ENCODE data around the gene STXBP6.

The STXBP6 gene

DNA sequence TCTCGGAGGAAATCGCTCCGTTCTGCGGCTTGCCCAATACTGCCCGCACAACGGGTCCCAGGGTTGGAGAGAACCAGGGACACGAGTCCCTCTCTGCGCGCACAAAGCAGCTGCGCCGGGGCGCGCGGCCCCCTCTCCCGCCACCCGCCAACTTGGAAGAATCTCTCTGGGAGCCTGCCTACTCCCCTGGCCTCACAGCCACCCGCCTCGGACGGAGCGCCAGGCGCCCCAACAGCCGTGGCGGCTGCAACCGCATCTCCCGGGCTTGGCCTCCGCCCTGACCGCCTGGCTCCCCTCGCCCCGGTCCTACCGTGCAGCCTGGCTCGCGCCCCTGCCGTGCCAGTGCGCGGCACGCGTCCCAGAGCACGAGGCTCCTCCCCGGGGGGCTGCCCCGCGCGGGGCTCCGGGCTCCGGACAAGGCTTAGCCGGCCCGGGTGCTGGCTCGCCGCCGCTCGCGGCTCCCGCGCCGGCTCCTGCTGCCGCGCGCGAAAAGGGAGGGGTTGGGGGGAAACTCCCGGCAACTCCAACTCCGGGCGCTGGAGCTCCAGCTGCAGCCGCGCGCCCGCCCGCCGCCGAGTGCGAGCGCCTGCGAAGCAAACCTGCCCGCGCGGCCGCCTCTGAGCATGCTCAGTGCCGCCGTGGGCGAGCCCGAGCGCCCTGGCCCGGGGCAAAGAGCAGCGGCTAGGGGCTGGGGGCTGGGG lies at the start of gene STXBP6:
Gene STXBP6 (minus strand): TSS at position 580 of the 701 bp plus-strand sequence. CDS start 75,329 bp downstream, outside the sequence.
- DNase-seq = peak; percentile 13

DNA sequence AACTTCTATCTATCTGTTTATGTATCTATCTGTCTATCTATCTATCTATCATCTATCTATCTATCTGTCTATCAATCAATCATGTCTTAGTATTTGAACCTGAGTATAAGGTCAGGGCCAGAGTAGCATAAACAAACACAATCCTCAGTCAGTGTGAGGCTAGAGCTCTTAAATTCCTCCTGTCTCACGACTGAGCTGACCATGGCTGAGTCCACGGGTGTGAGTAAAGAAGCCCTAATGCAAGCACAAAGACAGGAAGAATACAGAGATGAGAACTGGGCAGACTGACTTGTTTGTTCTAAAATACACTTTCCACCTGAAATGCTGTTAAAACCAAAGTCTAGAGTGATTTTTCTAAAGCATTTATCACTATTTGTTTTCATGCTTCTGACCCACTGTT lies 47.2 kb upstream of the STXBP6 start:
- DNase-seq = no peak

DNA sequence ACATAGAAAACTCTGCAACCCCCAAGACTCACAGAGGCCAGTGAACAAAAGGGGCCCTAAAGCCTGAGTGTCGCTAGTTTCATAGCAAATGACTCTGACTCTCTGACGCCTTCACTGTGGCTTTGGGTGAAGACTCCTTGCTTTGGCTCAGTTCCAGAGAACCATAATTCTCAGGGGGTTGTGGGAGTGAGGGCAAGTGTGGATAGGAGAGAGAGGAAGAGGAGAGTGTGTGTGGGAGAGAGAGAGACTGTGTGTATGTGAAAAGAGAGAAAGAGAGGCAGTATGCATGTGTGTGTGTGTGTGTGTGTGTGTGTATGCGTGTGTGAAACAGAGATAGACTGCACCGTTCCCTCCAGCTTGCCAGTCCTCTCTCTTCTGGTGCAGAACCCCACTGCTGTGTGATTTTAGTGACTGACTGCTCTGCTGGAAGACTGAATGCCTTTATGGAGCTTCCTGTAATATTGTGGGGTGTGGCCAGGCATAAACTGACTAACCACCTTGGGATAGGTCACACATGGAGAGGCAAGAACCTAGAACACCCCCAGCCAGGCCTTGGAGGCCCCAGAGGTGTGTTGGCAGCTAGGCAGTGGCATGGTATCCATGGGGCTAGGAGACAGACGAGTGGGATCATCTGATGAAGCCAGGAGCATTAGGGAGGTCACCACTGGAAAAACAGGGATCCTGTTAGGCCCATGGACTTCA lies 45.9 kb upstream of the STXBP6 start:
- no peak for DNase-seq

DNA sequence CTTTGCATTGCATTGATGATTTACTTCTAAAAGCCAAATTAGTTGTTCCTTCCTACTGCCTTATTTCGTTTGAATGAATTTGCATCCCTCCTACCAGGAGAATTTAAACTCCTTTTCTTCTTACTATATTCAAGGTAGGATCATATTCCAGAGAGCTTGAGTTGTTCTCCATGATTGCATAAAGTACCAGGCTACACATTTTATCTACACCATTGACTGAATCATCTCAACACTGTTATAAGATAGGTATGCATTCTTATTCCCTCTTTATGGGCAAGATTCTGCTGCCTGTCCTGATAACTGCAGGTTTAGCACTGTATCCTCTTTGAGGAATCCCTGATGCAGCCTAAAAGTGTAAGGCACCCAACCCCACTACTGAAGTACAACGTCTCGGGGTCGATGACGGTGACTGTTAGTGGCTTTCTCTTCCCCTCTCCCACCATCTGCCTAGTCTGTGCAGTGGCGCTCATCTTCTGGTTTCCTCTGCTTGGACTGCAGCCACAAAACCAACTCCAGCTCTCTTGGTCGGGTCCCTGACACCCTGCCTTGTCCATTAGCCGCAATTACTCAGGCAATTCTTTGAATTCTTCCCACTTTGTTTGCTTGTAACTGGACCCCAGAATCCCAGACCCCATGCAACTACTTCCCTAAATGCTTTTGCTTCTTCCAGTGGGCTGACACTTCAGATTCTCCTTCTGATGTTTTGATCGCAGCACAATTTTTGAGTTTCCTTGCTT lies 44.4 kb upstream of the STXBP6 start:
- no peak for DNase-seq

DNA sequence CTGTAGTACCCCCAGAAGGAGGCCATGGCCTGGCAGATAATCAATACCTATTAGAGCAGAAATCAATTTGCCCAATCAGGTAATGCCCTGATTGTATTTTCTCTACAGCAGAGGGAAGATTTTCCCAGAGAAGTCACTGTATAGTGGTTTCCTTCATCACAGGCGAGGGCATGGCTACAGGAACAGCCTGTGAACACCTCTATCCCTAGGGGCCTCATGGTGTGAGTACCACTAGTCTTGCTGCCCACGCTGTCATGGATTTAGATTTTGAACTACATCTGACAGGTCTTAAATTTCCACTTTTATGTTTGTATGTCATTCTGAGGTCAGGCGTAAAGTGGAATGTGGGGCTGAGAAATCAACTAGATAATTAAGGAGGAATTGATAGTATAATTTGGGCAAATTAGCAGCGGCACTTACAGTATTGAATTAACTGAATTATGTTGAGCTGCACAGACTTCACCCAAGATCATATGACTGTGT lies 42.4 kb upstream of the STXBP6 start:
- no peak for DNase-seq

DNA sequence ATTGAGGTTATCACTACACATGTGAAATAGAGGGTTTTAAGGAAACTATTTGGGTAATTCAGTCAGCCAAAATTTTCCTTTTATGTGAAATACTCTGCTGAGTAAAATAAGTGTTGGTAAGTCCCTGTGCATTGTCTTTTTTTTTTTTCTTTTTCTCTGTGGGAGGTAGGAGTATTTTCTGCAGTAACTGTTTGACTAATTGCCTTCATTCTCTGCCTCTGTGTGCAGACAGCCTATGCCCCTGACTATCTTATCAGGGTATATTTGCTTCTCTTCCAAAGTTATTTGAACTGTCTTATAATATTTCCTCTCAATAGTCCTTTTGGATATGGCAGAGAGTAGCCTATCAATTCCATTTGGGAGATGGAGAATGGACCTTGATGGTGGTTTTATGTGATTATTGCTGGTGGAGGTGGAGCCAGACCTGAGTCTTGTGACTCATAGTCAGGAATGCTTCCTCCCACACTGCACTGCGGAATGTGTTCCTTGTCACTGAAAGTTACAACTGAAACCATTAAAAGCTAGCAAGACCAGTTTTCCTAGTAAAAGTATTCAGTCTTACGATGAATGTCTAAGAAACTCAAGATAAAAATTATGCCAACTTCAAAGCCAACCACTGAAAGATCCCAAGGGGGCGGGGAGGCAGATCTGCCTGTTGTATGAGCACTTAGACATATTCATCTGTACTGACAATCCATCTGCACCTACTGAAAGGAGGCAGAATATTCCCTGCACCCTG lies 40.9 kb upstream of the STXBP6 start:
- DNase-seq = no peak

DNA sequence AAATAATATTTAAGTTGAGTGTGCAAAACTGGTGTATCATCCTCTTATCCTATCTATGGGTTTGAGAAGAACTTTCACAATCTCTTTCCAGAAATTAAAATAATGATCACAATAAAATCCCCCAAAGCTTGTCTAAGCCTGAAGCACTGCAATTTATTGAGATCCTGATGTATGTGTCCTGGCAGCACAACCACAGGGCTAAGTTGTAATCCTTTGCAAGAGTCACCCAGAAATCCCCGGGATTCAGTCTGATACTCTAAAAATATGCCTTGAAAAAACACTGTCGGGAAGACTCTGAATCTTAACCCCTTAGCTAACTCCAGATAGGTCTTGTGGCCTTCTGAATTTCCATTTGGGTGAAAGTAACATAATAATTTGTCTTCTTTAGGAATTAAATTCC lies 40.3 kb upstream of the STXBP6 start:
- no peak for DNase-seq

DNA sequence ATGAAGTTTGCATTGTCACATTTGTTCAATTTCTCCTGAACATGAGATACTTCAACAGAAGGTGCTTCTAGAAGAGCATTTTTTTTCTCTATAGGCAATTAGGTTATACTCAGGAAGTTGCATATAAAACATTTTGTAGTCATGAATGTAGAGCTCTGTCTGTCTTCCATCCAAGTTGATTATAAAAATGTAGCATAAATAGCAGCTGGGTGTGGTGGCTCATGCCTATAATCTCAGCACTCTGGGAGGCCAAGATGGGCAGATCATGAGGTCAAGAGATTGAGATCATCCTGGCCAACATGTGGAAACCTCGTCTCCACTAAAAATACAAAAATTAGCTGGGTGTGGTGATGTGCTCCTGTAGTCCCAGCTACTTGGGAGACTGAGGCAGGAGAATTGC lies 39.5 kb upstream of the STXBP6 start:
- DNase-seq = no peak

DNA sequence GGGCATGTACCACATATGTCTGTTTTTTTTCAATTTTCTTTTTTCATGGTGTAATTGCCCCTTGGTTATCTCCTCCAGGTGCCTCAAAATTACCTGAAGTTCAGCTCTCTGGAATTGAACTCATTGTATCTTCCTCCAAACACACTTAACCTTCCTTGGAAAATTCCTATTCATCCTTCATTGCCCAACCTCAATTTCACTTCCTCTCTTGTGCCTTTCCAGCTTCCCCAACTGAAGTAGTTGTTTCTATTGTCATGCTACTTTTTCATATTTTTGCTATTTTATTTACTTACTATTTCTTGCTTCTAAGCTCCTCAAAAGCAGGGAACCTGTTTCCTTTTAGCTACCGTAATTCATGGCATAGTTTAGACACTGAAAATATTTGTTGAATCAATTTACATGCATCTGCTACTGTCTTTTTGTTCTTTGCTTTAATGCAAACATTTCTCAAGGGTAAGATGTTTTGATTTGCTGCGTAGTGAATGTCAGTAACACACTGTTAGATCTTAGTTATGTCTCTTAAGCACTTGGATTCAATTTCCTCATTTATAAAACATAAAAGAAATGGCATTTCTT lies 37.0 kb upstream of the STXBP6 start:
- DNase-seq = no peak

DNA sequence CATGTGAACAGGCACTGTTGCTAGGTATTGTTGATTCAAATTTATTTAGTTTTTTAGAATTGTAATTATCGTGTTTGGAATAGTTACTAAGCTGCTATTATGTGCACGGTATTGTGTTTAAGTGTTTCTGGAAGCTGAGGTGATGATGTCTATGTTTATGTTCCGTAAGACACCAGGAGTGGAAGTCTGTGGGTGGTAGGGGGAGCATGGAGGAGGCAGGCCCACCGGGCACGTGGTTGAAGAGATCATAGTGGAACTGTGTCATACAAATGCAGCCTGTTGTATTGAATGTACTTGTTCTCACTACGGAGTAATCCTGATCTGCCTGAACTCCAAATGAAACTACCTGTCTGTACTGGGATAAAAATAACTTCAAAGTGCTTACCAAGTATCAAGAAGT lies 36.1 kb upstream of the STXBP6 start:
- DNase-seq = no peak

DNA sequence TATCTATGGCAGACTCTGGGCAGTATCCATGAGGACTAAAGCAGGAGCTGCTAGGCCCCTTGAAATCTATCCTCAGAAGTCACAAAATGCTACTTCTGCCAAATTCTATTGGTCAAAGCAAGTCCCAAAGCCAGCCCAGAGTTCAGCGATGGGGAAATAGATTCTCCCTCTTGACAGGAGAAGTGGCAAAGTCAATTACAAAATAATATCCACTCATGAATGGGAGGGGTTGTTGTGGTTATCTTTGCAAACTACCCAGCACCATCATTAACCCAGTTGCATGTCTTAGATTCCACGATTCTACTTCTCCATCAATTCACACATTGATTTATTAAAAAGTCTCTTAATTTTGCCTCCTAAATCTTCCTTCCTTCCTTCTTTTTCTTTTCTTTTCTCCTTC lies 30.7 kb upstream of the STXBP6 start:
- DNase-seq = no peak

DNA sequence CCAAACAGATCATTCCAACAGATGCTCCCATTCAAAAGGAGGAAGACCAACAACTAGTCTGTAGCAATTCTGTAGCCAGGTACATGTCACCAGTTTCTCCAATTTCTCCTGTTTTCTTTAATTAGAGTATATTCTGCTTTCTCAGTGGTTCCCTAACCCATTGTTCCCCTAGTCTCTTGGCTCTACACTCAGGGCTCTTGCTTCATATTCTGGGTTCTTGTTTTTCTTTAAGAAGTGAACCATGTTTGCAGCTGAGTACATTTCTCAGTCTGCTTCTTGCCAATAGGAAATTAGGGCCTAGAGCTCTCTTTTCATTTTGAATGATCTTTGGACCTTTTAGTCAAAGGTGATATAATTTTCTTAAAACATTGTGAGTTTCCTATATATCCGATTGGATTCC lies 29.4 kb upstream of the STXBP6 start:
- no peak for DNase-seq

DNA sequence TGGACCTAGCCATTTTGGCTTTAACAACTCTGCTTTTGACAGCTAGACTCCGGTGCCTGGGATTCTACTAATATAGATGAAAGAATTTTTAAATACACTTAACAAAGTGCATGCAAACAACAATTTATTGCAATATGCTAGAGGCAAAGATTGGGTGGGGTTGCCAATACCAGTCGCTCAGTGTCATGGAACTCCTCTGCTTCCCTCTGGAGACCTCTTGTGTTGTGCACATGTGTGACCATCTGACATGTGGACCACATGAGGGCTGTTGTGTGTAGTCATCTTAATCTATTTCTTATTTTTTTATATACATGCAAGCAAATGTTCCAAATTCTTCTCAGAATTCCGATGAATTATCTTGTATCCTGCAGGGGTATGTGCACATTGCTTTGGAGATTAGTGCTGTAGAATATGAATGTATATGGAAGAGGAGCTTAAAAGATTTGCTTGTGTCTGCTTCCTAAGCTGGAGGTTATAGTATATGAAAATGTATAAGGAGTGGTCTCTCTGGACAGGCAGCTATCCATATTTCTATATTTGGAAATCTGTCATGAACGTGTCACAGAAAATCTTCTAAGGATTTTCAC lies 24.2 kb upstream of the STXBP6 start:
- no peak for DNase-seq

DNA sequence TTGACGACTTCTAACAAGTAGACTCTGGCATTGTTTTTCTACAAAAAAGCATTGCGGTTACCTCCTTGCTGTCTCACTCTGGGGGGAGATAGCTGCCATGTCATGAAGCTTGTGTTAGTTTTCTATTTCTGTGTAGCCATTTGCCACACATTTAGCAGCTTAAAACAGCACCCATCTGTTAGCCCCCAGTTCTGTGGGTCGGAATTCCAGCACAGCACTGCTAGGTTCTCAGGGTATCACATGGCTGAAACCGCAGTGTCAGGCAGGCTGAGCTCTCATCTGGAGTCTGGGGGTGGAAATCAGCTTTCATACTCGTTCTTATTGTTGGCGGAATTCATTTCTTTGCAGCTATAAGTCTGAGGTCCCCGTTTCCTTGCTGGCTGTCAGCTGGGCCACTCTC lies 19.9 kb upstream of the STXBP6 start:
- no peak for DNase-seq

DNA sequence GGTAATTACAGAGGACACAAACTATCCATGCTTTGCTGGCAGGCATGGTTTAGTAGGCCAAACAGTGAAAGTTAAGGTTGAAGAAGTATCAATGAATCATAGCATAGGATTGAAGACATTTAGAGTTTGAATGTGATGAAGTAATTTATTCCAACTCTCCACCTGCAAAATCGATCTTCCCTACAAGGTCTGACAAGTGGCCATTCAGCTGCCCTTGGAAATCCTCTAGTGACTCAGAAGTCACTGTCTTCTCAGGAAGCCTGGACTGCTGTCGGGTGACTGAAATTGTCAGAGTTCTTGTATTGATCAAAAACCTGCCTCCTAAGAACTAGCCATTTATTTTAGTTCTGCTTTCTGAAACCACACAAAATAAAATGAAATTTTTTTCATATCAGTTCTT lies 17.7 kb upstream of the STXBP6 start:
- no peak for DNase-seq

DNA sequence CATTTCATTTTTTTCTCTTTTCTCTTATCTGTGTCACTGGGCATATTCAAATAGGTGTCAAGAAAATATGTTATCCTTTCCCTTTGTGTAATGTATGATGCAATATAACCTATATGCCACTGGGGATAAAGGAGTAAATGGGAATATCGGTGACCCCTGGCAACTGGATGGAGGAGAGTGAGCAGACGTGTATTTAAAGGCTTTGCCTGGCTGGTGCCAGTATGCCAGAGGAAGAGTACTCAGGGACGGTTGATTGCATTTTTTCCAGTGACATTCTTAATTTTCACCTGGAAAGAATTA lies 12.0 kb upstream of the STXBP6 start:
- no peak for DNase-seq

DNA sequence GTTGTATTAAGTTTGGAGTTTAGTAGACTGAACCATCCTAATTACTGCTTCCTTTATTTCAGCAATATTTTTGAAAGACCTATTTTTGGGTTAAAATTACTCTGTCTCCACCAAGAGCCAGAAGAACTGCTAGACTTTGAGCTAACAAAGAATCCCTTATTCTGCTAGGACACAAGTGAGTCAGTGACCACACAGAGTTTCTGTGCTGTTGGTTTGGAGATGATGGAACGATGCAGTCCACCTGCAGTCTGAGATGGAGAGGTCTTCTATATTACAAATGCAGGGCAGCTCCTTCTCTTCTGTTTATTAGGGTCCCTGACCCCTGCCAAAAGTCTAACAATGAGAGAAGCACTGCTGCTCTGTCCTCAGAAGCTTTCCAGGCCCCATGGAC lies 6.7 kb upstream of the STXBP6 start:
- DNase-seq = no peak

DNA sequence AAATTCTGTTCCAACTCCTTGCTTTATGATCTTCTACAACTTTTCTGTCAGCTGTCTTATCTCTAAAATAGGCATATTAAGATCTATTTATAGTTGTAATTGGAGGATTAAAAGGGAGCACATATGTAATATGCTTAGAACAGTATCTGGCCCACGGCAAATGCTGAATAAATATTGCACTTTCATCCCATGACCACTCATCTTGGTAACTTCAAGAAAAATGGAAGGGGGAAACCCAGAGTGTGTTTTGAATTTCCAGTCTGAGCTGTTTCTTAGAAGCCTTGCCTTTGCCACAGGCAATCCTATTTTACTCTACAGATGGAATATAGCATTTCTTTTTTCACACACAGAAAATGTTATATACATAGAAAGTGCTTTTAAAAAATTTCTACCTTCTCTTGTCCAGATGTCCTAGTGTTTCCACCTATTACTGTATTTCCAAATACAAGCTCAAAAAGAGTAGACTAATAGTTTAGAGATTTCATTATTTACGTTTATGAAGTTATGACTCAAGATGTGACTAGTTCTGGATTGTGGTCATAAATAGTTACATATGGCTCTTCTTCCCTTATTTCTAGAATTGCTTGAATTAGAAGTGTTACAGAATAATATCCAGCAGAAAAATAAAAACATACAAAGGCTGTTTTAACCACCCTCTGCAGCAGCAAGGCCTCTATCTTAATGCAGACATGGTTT lies 6.2 kb upstream of the STXBP6 start:
- no peak for DNase-seq

DNA sequence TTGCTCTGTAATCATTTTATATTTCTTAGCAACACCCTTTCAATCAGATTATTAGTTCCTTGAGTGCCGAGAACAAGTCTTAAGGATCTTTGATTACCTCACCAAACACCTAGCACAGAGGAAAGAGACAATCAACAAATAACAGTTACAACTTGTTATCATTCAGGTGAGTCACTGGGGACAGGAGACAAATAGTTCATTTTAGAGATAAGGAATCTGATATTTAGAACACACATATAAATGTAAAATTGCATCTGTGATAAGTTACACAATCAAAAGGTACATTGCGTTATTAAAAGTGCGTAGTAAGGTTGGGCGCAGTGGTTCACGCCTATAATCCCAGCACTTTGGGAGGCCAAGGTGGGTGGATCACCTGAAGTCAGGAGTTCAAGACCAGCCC lies 5.1 kb upstream of the STXBP6 start:
- DNase-seq = no peak

DNA sequence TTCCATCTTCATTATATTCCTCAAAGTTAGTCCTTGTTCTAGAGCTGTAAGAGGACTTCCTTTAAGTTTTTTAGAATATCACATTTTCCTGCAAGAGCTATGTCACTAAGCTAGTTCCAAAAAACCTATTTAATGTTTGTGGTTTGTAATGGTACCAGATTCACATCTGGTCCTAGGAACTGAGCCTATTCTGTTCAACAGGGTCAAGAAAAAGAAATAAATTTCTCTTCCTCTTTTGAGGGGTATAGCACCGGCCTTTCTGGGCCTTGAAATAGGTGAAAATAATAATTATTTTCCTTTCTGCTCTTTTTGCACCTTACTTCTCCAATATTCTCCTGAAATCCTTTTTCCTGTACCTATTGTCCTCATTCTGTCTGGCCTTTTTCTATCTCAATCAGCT lies 3.6 kb upstream of the STXBP6 start:
- DNase-seq = no peak

DNA sequence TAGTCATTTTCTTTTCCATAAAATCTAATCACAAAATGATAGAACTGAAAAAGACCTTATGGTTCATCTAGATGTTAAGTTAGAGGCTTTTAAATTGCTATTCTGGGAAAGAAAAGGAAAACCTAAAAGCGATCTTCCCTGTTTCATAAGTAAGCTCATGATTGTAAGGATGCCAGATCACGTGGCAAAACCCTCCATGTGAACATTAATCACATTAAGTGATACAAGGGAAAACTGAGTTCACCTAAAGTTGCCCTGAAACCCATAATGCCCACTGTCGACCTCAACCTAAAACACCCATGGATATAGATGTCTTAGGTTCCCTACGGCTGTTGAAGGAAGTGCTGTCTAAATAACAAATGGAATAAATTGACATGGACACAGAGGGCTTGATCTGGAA lies 3.0 kb upstream of the STXBP6 start:
- DNase-seq = no peak

DNA sequence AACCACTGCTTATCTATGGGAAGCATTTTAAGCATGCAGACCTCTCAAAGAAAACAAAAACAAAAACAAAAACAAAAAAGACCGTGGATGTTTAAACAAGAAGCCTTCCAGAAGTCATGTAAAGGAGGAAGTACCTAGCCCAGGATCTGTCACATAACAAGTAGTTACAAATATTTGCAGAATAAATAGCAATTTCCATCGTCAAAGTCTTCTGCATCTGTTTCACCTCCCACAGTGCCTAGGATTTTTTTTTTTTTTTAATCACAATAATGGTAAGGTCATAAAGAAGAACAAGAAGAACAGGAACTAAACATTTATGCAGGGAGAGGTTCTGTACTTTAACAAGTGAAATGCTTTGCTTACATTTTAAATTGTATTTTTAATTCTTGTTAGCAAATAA lies 2.4 kb upstream of the STXBP6 start:
- DNase-seq = no peak
